ENCODE data around the gene EFEMP2.

- TF ChIP-seq CSDC2 (CRISPR knock-in tag; IDR thresholded peaks at IDR 0.05) (no peak), SNAI2 (CRISPR knock-in tag; IDR thresholded peaks at IDR 0.05) (no peak), OSR1 (CRISPR knock-in tag; IDR thresholded peaks at IDR 0.05) (no peak), GLIS3 (CRISPR knock-in tag; IDR thresholded peaks at IDR 0.05) (no peak), TCF4 (CRISPR knock-in tag; IDR thresholded peaks at IDR 0.05; ENCODE audit: borderline replicate concordance) (no peak), PPARA (CRISPR knock-in tag; IDR thresholded peaks at IDR 0.05; ENCODE audit: borderline replicate concordance) (no peak), TOX (CRISPR knock-in tag; IDR thresholded peaks at IDR 0.05; ENCODE audit: borderline replicate concordance) (no peak), RARB (CRISPR knock-in tag; IDR thresholded peaks at IDR 0.05) (no peak)
- TF ChIP-seq, protein P1, sequence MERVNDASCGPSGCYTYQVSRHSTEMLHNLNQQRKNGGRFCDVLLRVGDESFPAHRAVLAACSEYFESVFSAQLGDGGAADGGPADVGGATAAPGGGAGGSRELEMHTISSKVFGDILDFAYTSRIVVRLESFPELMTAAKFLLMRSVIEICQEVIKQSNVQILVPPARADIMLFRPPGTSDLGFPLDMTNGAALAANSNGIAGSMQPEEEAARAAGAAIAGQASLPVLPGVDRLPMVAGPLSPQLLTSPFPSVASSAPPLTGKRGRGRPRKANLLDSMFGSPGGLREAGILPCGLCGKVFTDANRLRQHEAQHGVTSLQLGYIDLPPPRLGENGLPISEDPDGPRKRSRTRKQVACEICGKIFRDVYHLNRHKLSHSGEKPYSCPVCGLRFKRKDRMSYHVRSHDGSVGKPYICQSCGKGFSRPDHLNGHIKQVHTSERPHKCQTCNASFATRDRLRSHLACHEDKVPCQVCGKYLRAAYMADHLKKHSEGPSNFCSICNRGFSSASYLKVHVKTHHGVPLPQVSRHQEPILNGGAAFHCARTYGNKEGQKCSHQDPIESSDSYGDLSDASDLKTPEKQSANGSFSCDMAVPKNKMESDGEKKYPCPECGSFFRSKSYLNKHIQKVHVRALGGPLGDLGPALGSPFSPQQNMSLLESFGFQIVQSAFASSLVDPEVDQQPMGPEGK (CRISPR knock-in tag; IDR thresholded peaks at IDR 0.05; ENCODE audit: borderline replicate concordance): no peak
These were observed 24.9 kb downstream of the EFEMP2 start for GRCh38 chr11:65847746-65848145.
